IMR-90 (cell line): ENCODE results near the gene KIFC3. TPM values are rescaled to one million over a fixed set of nuclear protein-coding genes. Genes with fewer than 3 reads are reported as not detected.

Source experiments
- ATAC-seq: fragments of 200-7000 bp; cut with Tn5 transposase; 2 replicates; pipeline ENCODE4 v1.9.1; 2020; ENCODE audit warnings: low read depth, mild to moderate bottlenecking, moderate library complexity
- BruUV-seq: library from RNA; stranded (reverse); fragments of 400-500 nt; replicated peaks from 2 replicates; lab custom pipeline; 2021; lab: Mats Ljungman, UMichigan
- CTCF ChIA-PET: fragments of 300-600 bp; formaldehyde crosslinking; extraction: SDS; loops from one replicate; lab custom pipeline; 2021; ENCODE audit warnings: antibody characterized with exemption; lab: Yijun Ruan, JAX
- POLR2A ChIA-PET: fragments of 300-600 bp; sonication (Branson Sonifier 250); formaldehyde crosslinking; loops from one replicate; lab custom pipeline; 2022; ENCODE audit warnings: antibody characterized with exemption; ENCODE audit not compliant: unreplicated experiment; lab: Charles Lee
- DNase-seq: peaks from one replicate; pipeline ENCODE4 v3.0.0; 2013
- H2AFZ ChIP-seq: replicated peaks from 2 replicates; pipeline ENCODE3; 2013; ENCODE audit warnings: low read length, mild to moderate bottlenecking; ENCODE audit not compliant: poor library complexity
- H2AK5ac ChIP-seq: 2 replicates; pipeline ENCODE4 v1.6.1; 2013; ENCODE audit warnings: low read depth, low read length, inconsistent platforms
- H2AK9ac ChIP-seq: replicated peaks from 2 replicates; pipeline ENCODE3; 2013; ENCODE audit warnings: mild to moderate bottlenecking, low read depth, low read length, moderate library complexity; ENCODE audit not compliant: poor library complexity
- H2BK120ac ChIP-seq: 2 replicates; pipeline ENCODE4 v1.6.1; 2013; ENCODE audit warnings: low read depth, low read length, inconsistent platforms
- H2BK15ac ChIP-seq: 3 replicates; pipeline ENCODE4 v1.6.1; 2013; ENCODE audit warnings: low read depth, low read length, inconsistent platforms
- H2BK20ac ChIP-seq: 2 replicates; pipeline ENCODE4 v1.6.1; 2013; ENCODE audit warnings: low read depth, mild to moderate bottlenecking, inconsistent platforms, low read length, moderate library complexity
- H2BK5ac ChIP-seq: 2 replicates; pipeline ENCODE4 v1.6.1; 2013; ENCODE audit warnings: mild to moderate bottlenecking, low read depth, low read length, inconsistent platforms; ENCODE audit not compliant: poor library complexity, severe bottlenecking
- H3K14ac ChIP-seq: replicated peaks from 2 replicates; pipeline ENCODE4 v1.6.1; 2013; ENCODE audit warnings: low read depth, low read length, inconsistent platforms
- H3K18ac ChIP-seq: 2 replicates; pipeline ENCODE4 v1.6.1; 2013; ENCODE audit warnings: low read depth, low read length, control low read depth
- H3K23ac ChIP-seq: 2 replicates; pipeline ENCODE4 v1.6.1; 2013; ENCODE audit warnings: low read depth, low read length, inconsistent platforms
- H3K27ac ChIP-seq: 2 replicates; pipeline ENCODE4 v1.5.1; 2013; ENCODE audit warnings: mild to moderate bottlenecking, control low read depth, low read length; ENCODE audit not compliant: insufficient read depth
- H3K27me3 ChIP-seq: 2 replicates; pipeline ENCODE4 v1.6.1; 2013; ENCODE audit warnings: low read length; ENCODE audit not compliant: control insufficient read depth, insufficient read depth
- H3K36me3 ChIP-seq: 2 replicates; pipeline ENCODE4 v1.6.1; 2013; ENCODE audit warnings: low read length, mixed read lengths; ENCODE audit not compliant: control insufficient read depth, insufficient read depth
- H3K4ac ChIP-seq: 2 replicates; pipeline ENCODE4 v1.6.1; 2013; ENCODE audit warnings: low read depth, low read length, inconsistent platforms
- H3K4me1 ChIP-seq: 2 replicates; pipeline ENCODE4 v1.6.1; 2013; ENCODE audit warnings: low read length, mixed read lengths; ENCODE audit not compliant: control insufficient read depth, insufficient read depth
- H3K4me2 ChIP-seq: 2 replicates; pipeline ENCODE4 v1.6.1; 2013; ENCODE audit warnings: low read depth, mild to moderate bottlenecking, control low read depth, low read length, moderate library complexity
- H3K4me3 ChIP-seq: 2 replicates; pipeline ENCODE4 v1.5.1; 2013; ENCODE audit warnings: low read depth, mild to moderate bottlenecking, control low read depth, low read length, moderate library complexity; ENCODE audit not compliant: insufficient read depth
- H3K56ac ChIP-seq: 2 replicates; pipeline ENCODE4 v1.6.1; 2013; ENCODE audit warnings: low read length, inconsistent platforms; ENCODE audit not compliant: insufficient read depth; ENCODE audit errors: extremely low read depth
- H3K79me1 ChIP-seq, 2 experiments: 2 replicates each; pipeline ENCODE4 v1.6.1; 2013; ENCODE audit warnings: low read length in 2 of 2, inconsistent platforms in 1 of 2, low read depth in 1 of 2
- H3K9ac ChIP-seq: 2 replicates; pipeline ENCODE4 v1.6.1; 2013; ENCODE audit warnings: low read depth, low read length, control low read depth
- H3K9me1 ChIP-seq: 2 replicates; pipeline ENCODE4 v1.6.1; 2013; ENCODE audit warnings: low read length, inconsistent platforms; ENCODE audit not compliant: insufficient read depth
- H3K9me3 ChIP-seq: 2 replicates; pipeline ENCODE4 v1.6.1; 2013; ENCODE audit warnings: low read length; ENCODE audit not compliant: control insufficient read depth, insufficient read depth
- H4K20me1 ChIP-seq: 2 replicates; pipeline ENCODE4 v1.6.1; 2013; ENCODE audit warnings: low read length, inconsistent platforms; ENCODE audit not compliant: insufficient read depth
- H4K5ac ChIP-seq: 2 replicates; pipeline ENCODE4 v1.6.1; 2013; ENCODE audit warnings: mild to moderate bottlenecking, low read depth, low read length, control low read depth
- H4K8ac ChIP-seq, 2 experiments: 2 replicates each; pipeline ENCODE4 v1.6.1; 2013; ENCODE audit warnings: low read depth in 2 of 2, low read length in 2 of 2, control low read depth in 1 of 2, inconsistent platforms in 1 of 2
- H4K91ac ChIP-seq: 2 replicates; pipeline ENCODE4 v1.6.1; 2013; ENCODE audit warnings: low read depth, low read length, inconsistent platforms; ENCODE audit not compliant: insufficient read depth
- CEBPB ChIP-seq: IDR thresholded peaks from 2 replicates; pipeline ENCODE4 v1.6.1; 2012; ENCODE audit warnings: low read depth, low read length, improper control_type of control experiment
- FOS ChIP-seq: fragments of 150-350 bp; IDR thresholded peaks from 2 replicates; pipeline ENCODE4 v1.6.1; 2016; ENCODE audit warnings: low read depth, low read length
- MAFK ChIP-seq: IDR thresholded peaks from 2 replicates; pipeline ENCODE4 v1.6.1; 2012; ENCODE audit warnings: low read depth, low read length, improper control_type of control experiment
- POLR2A ChIP-seq: IDR thresholded peaks from 2 replicates; pipeline ENCODE4 v1.6.1; 2012; ENCODE audit warnings: mild to moderate bottlenecking, low read depth, low read length
- WGBS, 2 experiments: methylation state at CpG; one replicate each; pipeline versions ENCODE4 v1.1.5 to v1.1.7; 2013; ENCODE audit warnings: missing lambda C conversion rate in 2 of 2; ENCODE audit not compliant: insufficient read length in 1 of 2; ENCODE audit errors: extremely low coverage in 2 of 2; 5-methylcytosine and 5-hydroxymethylcytosine counted together
- dilution Hi-C: fragments of 300-500 bp; cut with HindIII; formaldehyde crosslinking; loops from one replicate; pipeline ENCODE4 v1.14.3; 2018; ENCODE audit warnings: low sequenced_read_pairs; ENCODE audit not compliant: unreplicated experiment
- in situ Hi-C: fragments of 300-500 bp; cut with MboI; formaldehyde crosslinking; loops from 3 replicates; pipeline ENCODE4 v1.14.3; 2019; ENCODE audit warnings: low sequenced_read_pairs, inconsistent platforms, mixed read lengths
- intact Hi-C: fragments of 100-400 bp; cut with micrococcal nuclease; formaldehyde crosslinking; loops from 2 replicates; pipeline ENCODE4 v1.10.0; 2022
- polyA plus RNA-seq, 3 experiments: library from polyadenylated mRNA; depleted of rRNA; stranded (reverse); fragments of >200 nt; gene quantifications; 2 replicates each; pipeline ENCODE4 v1.2.3, GENCODE V29; 2012; ENCODE audit warnings: low replicate concordance in 1 of 3
- total RNA-seq: library from RNA; depleted of rRNA; stranded (reverse); fragments of >200 nt; gene quantifications from 2 replicates; pipeline ENCODE4 v1.2.3, GENCODE V29; 2012

The KIFC3 gene
- total and polyA plus RNA-seq, 2 of the 4 experiments (the other 2 are of a cell fraction) = 48.6 to 62.5 TPM

GRCh38 chr16:57732037-57732436 is 70.3 kb downstream of the KIFC3 start:
- no peak overlapping the region for H4K5ac ChIP-seq
- H4K91ac ChIP-seq = no peak overlapping the region
- H3K27me3 ChIP-seq = no peaks in the 10 kb centered on the region; the same call in 1 of the 2 replicates
- TF ChIP-seq MAFK (no peak), POLR2A (no peak), CEBPB (peak; percentile 42; the same call in 1 of the 2 replicates), FOS (0 out of 2 replicates have a peak, but pooled peaks have one; percentile 8)
- no peak overlapping the region for H2AK5ac ChIP-seq
- no TSS peak for BruUV-seq
- peaks cover 0 to 16% of the 10 kb centered on the region in 2 experiments; a peak in 2 of 4 replicates for H3K79me1 ChIP-seq
- H2BK5ac ChIP-seq = no peak overlapping the region
- no peak overlapping the region for H3K4ac ChIP-seq
- H3K23ac ChIP-seq = no peak overlapping the region
- H2BK20ac ChIP-seq = no peak overlapping the region
- no peak overlapping the region for H2BK120ac ChIP-seq
- in situ Hi-C loops (no loop called here), dilution Hi-C loops (no loop called here), intact Hi-C loops (no loop called here)
- H3K4me3 ChIP-seq = no peak overlapping the region
- H4K8ac ChIP-seq = no peak overlapping the region
- H2AFZ ChIP-seq = no peak overlapping the region
- POLR2A ChIA-PET = no interaction called here
- no peak overlapping the region for H3K9ac ChIP-seq
- H2BK15ac ChIP-seq = no peak overlapping the region
- H3K9me3 ChIP-seq = no peaks in the 10 kb centered on the region
- DNase-seq = peak; percentile 25
- no peak overlapping the region for H3K27ac ChIP-seq
- CTCF ChIA-PET = no interaction called here
- no peak overlapping the region for H3K56ac ChIP-seq
- H3K14ac ChIP-seq = no peak overlapping the region
- no peak overlapping the region for H2AK9ac ChIP-seq
- 43% methylated on average over 1 of the region's 2 CpGs; no CpG with 5 or more reads in 1 of the 2 experiments for WGBS, 2 experiments
- no peak for ATAC-seq
- H3K18ac ChIP-seq = no peak overlapping the region
- H4K20me1 ChIP-seq = no peaks in the 10 kb centered on the region
- peaks cover 3% of the 10 kb centered on the region; the same call in 1 of the 2 replicates for H3K9me1 ChIP-seq
- H3K4me1 ChIP-seq = peaks cover 5% of the 10 kb centered on the region
- H3K4me2 ChIP-seq = no peak overlapping the region
- H3K36me3 ChIP-seq = no peaks in the 10 kb centered on the region
